ENCODE measurements around the gene CAPN5.

GRCh38 chr11:77066229-77067042 lies at the start of gene CAPN5:
- TF ChIP-seq POLR2A (IDR thresholded peaks at IDR 0.05; ENCODE audit: extremely low read depth, insufficient read length) (peak; percentile 55), MAX (IDR thresholded peaks at IDR 0.05; ENCODE audit: low read depth, low read length) (no peak), CTCF (IDR thresholded peaks at IDR 0.05; ENCODE audit: low read depth, low read length) (peak; percentile 36), MYC (IDR thresholded peaks at IDR 0.05; ENCODE audit: low read depth, low read length) (no peak)

Measured in NB4 (cell line).